HCT116 (cell line): ENCODE results near the gene ADGRL3. TPM values are rescaled to one million over a fixed set of nuclear protein-coding genes. Genes with fewer than 3 reads are reported as not detected.

Experiments
- ATAC-seq: fragments of 200-7000 bp; cut with Tn5 transposase; 2 replicates; pipeline ENCODE4 v1.9.1; 2020; ENCODE audit warnings: mild to moderate bottlenecking, moderate library complexity
- BruUV-seq: library from RNA; stranded (reverse); fragments of 400-500 nt; replicated peaks from 2 replicates; lab custom pipeline; 2021; lab: Mats Ljungman, UMichigan
- CTCF ChIA-PET: fragments of 300-600 bp; sonication (Branson Sonifier 250); formaldehyde crosslinking; loops from one replicate; lab custom pipeline; 2021; ENCODE audit warnings: antibody characterized with exemption; lab: Charles Lee
- POLR2A ChIA-PET: fragments of 300-600, 350-600 bp; sonication (Branson Sonifier 250); formaldehyde crosslinking; loops from one replicate; lab custom pipeline; 2021; ENCODE audit warnings: antibody characterized with exemption; lab: Charles Lee
- RAD21 ChIA-PET, 2 experiments: fragments of 300-600 bp; sonication (Branson Sonifier 250); formaldehyde crosslinking; loops; one replicate each; lab custom pipeline; 2023; ENCODE audit warnings: low total read pairs in 2 of 2; ENCODE audit not compliant: uncharacterized antibody in 2 of 2, unreplicated experiment in 2 of 2, low non-redundant PET in 1 of 2; lab: Charles Lee
- DNase-seq: peaks from one replicate; pipeline ENCODE4 v3.0.0-alpha.2; 2010; ENCODE audit warnings: low read depth, low spot score
- H2AFZ ChIP-seq: fragments of 200-600 bp; shearing (Covaris generic), sonication (generic); 2 replicates; pipeline ENCODE4 v1.6.1; 2017; ENCODE audit warnings: low read depth, mixed run types, mixed read lengths, antibody characterized with exemption, low read length; ENCODE audit not compliant: poor library complexity, severe bottlenecking
- H3K27ac ChIP-seq: 2 replicates; pipeline ENCODE4 v1.5.1; 2012; ENCODE audit warnings: low read depth, low read length
- H3K27me3 ChIP-seq: fragments of 200-600 bp; sonication (generic); 2 replicates; pipeline ENCODE4 v1.6.1; 2016; ENCODE audit warnings: mixed run types, low read length, mixed read lengths; ENCODE audit not compliant: insufficient read depth
- H3K36me3 ChIP-seq, 2 experiments: fragments of 200-500 bp in 1 of 2; fragments of 200-600 bp in 1 of 2; sonication (Bioruptor generic) in 1 of 2; sonication (generic) in 1 of 2; 2 replicates each; pipeline versions ENCODE4 v1.5.1 to v1.6.1; 2014 to 2016; ENCODE audit warnings: low read length in 2 of 2, inconsistent platforms in 1 of 2, mixed read lengths in 1 of 2, mixed run types in 1 of 2; ENCODE audit not compliant: insufficient read depth in 2 of 2, control insufficient read depth in 1 of 2
- H3K4me1 ChIP-seq, 2 experiments: fragments of 200-600 bp in 1 of 2; sonication (generic) in 1 of 2; 2 replicates each; pipeline versions ENCODE4 v1.5.1 to v1.6.1; 2012 to 2017; ENCODE audit warnings: low read length in 2 of 2, inconsistent platforms in 1 of 2, mild to moderate bottlenecking in 1 of 2, mixed read lengths in 1 of 2, mixed run types in 1 of 2, moderate library complexity in 1 of 2; ENCODE audit not compliant: insufficient read depth in 2 of 2, control insufficient read depth in 1 of 2
- H3K4me2 ChIP-seq: fragments of 200-600 bp; sonication (generic); 2 replicates; pipeline ENCODE4 v1.6.1; 2017; ENCODE audit warnings: mixed run types, low read length, mixed read lengths
- H3K4me3 ChIP-seq, 2 experiments: fragments of 200-600 bp in 1 of 2; sonication (generic) in 1 of 2; replicated peaks in 1 of 2; 2 replicates each; pipeline ENCODE4 v1.5.1; 2011 to 2016; ENCODE audit warnings: low read length in 2 of 2, control low read depth in 1 of 2, low read depth in 1 of 2, mild to moderate bottlenecking in 1 of 2, mixed read lengths in 1 of 2, mixed run types in 1 of 2
- H3K79me2 ChIP-seq: fragments of 200-600 bp; sonication (generic); 2 replicates; pipeline ENCODE4 v1.6.1; 2017; ENCODE audit warnings: mild to moderate bottlenecking, mixed run types, low read length, moderate library complexity, mixed read lengths; ENCODE audit not compliant: insufficient read depth
- H3K9ac ChIP-seq: fragments of 200-600 bp; sonication (generic); 2 replicates; pipeline ENCODE4 v1.6.1; 2016; ENCODE audit warnings: low read length, mixed read lengths
- H3K9me2 ChIP-seq: fragments of 200-600 bp; sonication (generic), shearing (Covaris generic); 2 replicates; pipeline ENCODE4 v1.6.1; 2017; ENCODE audit warnings: mixed run types, mild to moderate bottlenecking, moderate library complexity; ENCODE audit not compliant: insufficient read depth
- H3K9me3 ChIP-seq, 2 experiments: fragments of 200-500 bp in 1 of 2; fragments of 200-600 bp in 1 of 2; sonication (Bioruptor generic) in 1 of 2; sonication (generic) in 1 of 2; 2 replicates each; pipeline ENCODE4 v1.6.1; 2014 to 2017; ENCODE audit warnings: low read length in 2 of 2, mixed read lengths in 2 of 2, inconsistent platforms in 1 of 2, low read depth in 1 of 2, mild to moderate bottlenecking in 1 of 2, mixed run types in 1 of 2, moderate library complexity in 1 of 2; ENCODE audit not compliant: control insufficient read depth in 1 of 2, insufficient read depth in 1 of 2
- H4K20me1 ChIP-seq: fragments of 200-600 bp; sonication (generic), shearing (Covaris generic); 2 replicates; pipeline ENCODE4 v1.6.1; 2017; ENCODE audit warnings: mixed run types, mild to moderate bottlenecking, moderate library complexity; ENCODE audit not compliant: insufficient read depth
- CBX3 ChIP-seq: IDR thresholded peaks from 2 replicates; pipeline ENCODE4 v1.6.1; 2012; ENCODE audit warnings: low read depth
- ELF1 ChIP-seq: IDR thresholded peaks from 2 replicates; pipeline ENCODE4 v1.6.1; 2012; ENCODE audit warnings: low read depth, borderline replicate concordance
- EZH2 ChIP-seq: fragments of 200-600 bp; sonication (generic); IDR thresholded peaks from 2 replicates; pipeline ENCODE4 v1.6.1; 2017; ENCODE audit warnings: antibody characterized with exemption, mixed run types
- EZH2phosphoT487 ChIP-seq: fragments of 200-600 bp; IDR thresholded peaks from 2 replicates; pipeline ENCODE4 v1.6.1; 2018; ENCODE audit warnings: antibody characterized with exemption, borderline replicate concordance
- FOSL1 ChIP-seq: IDR thresholded peaks from 2 replicates; pipeline ENCODE4 v1.6.1; 2012; ENCODE audit warnings: low read depth
- JUND ChIP-seq: IDR thresholded peaks from 2 replicates; pipeline ENCODE4 v1.6.1; 2012
- POLR2A ChIP-seq: IDR thresholded peaks from 2 replicates; pipeline ENCODE4 v1.7.0; 2011; ENCODE audit warnings: borderline replicate concordance; ENCODE audit not compliant: insufficient read depth, insufficient read length; ENCODE audit errors: extremely low read depth
- RAD21 ChIP-seq: IDR thresholded peaks from 2 replicates; pipeline ENCODE4 v1.6.1; 2012; ENCODE audit warnings: low read depth, mild to moderate bottlenecking
- SIN3A ChIP-seq: IDR thresholded peaks from 2 replicates; pipeline ENCODE4 v1.6.1; 2012; ENCODE audit warnings: low read depth
- SP1 ChIP-seq: IDR thresholded peaks from 2 replicates; pipeline ENCODE4 v1.6.1; 2012; ENCODE audit warnings: low read depth
- SRF ChIP-seq: IDR thresholded peaks from 2 replicates; pipeline ENCODE4 v1.6.1; 2012; ENCODE audit warnings: low read depth
- TCF7L2 ChIP-seq: IDR thresholded peaks from 2 replicates; pipeline ENCODE4 v1.7.0; 2011; ENCODE audit warnings: borderline replicate concordance, inconsistent platforms; ENCODE audit not compliant: insufficient read depth, insufficient read length; ENCODE audit errors: extremely low read depth
- ZFX ChIP-seq: fragments of 450-650 bp; IDR thresholded peaks from 2 replicates; pipeline ENCODE4 v1.6.1; 2017
- intact Hi-C: fragments of 100-400 bp; cut with micrococcal nuclease; formaldehyde crosslinking; loops from 2 replicates; pipeline ENCODE4 v1.10.0; 2022
- total RNA-seq: library from RNA; stranded (reverse); gene quantifications from one replicate; pipeline ENCODE4 v1.2.1, GENCODE V29; 2021; ENCODE audit not compliant: unreplicated experiment
- TF ChIP-seq, protein P1 (sequence below), 3 experiments: fragments of 200-600 bp in 1 of 3; sonication (generic) in 1 of 3; IDR thresholded peaks in 2 of 3; conservative IDR thresholded peaks in 1 of 3; 2 replicates each; pipeline ENCODE4 v1.5.1; 2012 to 2017; ENCODE audit warnings: low read depth in 2 of 3, low read length in 2 of 3, antibody characterized with exemption in 1 of 3, borderline replicate concordance in 1 of 3, control low read depth in 1 of 3, mild to moderate bottlenecking in 1 of 3, mixed read lengths in 1 of 3, mixed run types in 1 of 3, moderate library complexity in 1 of 3; ENCODE audit not compliant: insufficient read depth in 1 of 3
- TF ChIP-seq, protein P2 (sequence below): IDR thresholded peaks from 2 replicates; pipeline ENCODE4 v1.6.1; 2012
- TF ChIP-seq, protein P3 (sequence below): IDR thresholded peaks from 2 replicates; pipeline ENCODE4 v1.6.1; 2012; ENCODE audit warnings: low read depth

Gene ADGRL3
- total RNA-seq, 1 experiment from 2014 or later: not detected

GRCh38 chr4:62087706-62088105 is 887.6 kb downstream of the ADGRL3 start:
- BruUV-seq: no TSS peak
- no peaks in the 10 kb centered on the region for H4K20me1 ChIP-seq
- peaks cover 3 to 7% of the 10 kb centered on the region in 2 experiments; a peak in 2 of 4 replicates for H3K9me3 ChIP-seq
- ChIA-PET RAD21 (no interaction called here), POLR2A (no interaction called here), CTCF (no interaction called here)
- H3K36me3 ChIP-seq: no peaks in the 10 kb centered on the region
- intact Hi-C loops: no loop called here
- no peak overlapping the region for H2AFZ ChIP-seq
- no peaks in the 10 kb centered on the region for H3K4me1 ChIP-seq
- H3K27me3 ChIP-seq: no peaks in the 10 kb centered on the region
- no peak overlapping the region for H3K4me2 ChIP-seq
- no peak overlapping the region for H3K9ac ChIP-seq
- DNase-seq (no peak), ATAC-seq (no peak)
- H3K9me2 ChIP-seq: no peaks in the 10 kb centered on the region
- no peak overlapping the region for H3K4me3 ChIP-seq
- no peak overlapping the region for H3K27ac ChIP-seq
- TF ChIP-seq SP1 (no peak), SIN3A (no peak), EZH2phosphoT487 (no peak), ELF1 (no peak), POLR2A (no peak), JUND (no peak), ZFX (no peak), SRF (no peak), CBX3 (no peak), EZH2 (no peak), RAD21 (no peak), TCF7L2 (no peak), FOSL1 (no peak)
- TF ChIP-seq, protein P1, sequence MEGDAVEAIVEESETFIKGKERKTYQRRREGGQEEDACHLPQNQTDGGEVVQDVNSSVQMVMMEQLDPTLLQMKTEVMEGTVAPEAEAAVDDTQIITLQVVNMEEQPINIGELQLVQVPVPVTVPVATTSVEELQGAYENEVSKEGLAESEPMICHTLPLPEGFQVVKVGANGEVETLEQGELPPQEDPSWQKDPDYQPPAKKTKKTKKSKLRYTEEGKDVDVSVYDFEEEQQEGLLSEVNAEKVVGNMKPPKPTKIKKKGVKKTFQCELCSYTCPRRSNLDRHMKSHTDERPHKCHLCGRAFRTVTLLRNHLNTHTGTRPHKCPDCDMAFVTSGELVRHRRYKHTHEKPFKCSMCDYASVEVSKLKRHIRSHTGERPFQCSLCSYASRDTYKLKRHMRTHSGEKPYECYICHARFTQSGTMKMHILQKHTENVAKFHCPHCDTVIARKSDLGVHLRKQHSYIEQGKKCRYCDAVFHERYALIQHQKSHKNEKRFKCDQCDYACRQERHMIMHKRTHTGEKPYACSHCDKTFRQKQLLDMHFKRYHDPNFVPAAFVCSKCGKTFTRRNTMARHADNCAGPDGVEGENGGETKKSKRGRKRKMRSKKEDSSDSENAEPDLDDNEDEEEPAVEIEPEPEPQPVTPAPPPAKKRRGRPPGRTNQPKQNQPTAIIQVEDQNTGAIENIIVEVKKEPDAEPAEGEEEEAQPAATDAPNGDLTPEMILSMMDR (IDR thresholded peaks at IDR 0.05 in 2 of 3, conservative IDR thresholded peaks at IDR 0.05 in 1 of 3; ENCODE audit: borderline replicate concordance in 1 of 3, insufficient read depth in 1 of 3, low read depth in 2 of 3, low read length in 2 of 3): no peak
- TF ChIP-seq, protein P2, sequence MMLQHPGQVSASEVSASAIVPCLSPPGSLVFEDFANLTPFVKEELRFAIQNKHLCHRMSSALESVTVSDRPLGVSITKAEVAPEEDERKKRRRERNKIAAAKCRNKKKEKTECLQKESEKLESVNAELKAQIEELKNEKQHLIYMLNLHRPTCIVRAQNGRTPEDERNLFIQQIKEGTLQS: no peak
- TF ChIP-seq, protein P3, sequence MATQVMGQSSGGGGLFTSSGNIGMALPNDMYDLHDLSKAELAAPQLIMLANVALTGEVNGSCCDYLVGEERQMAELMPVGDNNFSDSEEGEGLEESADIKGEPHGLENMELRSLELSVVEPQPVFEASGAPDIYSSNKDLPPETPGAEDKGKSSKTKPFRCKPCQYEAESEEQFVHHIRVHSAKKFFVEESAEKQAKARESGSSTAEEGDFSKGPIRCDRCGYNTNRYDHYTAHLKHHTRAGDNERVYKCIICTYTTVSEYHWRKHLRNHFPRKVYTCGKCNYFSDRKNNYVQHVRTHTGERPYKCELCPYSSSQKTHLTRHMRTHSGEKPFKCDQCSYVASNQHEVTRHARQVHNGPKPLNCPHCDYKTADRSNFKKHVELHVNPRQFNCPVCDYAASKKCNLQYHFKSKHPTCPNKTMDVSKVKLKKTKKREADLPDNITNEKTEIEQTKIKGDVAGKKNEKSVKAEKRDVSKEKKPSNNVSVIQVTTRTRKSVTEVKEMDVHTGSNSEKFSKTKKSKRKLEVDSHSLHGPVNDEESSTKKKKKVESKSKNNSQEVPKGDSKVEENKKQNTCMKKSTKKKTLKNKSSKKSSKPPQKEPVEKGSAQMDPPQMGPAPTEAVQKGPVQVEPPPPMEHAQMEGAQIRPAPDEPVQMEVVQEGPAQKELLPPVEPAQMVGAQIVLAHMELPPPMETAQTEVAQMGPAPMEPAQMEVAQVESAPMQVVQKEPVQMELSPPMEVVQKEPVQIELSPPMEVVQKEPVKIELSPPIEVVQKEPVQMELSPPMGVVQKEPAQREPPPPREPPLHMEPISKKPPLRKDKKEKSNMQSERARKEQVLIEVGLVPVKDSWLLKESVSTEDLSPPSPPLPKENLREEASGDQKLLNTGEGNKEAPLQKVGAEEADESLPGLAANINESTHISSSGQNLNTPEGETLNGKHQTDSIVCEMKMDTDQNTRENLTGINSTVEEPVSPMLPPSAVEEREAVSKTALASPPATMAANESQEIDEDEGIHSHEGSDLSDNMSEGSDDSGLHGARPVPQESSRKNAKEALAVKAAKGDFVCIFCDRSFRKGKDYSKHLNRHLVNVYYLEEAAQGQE: no peak
- no peaks in the 10 kb centered on the region for H3K79me2 ChIP-seq
